DOHH2 (cell line): ENCODE measurements around the gene TPX2.

ENCODE experiments used
- H3F3A ChIP-seq: fragments of 200-600 bp; sonication (generic), shearing (Covaris generic); 2 replicates; pipeline ENCODE4 v1.6.0; 2016; ENCODE audit warnings: antibody characterized with exemption, mild to moderate bottlenecking; ENCODE audit not compliant: control insufficient read depth, insufficient read depth
- H3K27ac ChIP-seq: fragments of 200-600 bp; sonication (generic); 2 replicates; pipeline ENCODE4 v1.5.1; 2014; ENCODE audit warnings: low read depth, mild to moderate bottlenecking, low read length, moderate library complexity
- H3K27me3 ChIP-seq: fragments of 200-600 bp; sonication (generic); 2 replicates; pipeline ENCODE4 v1.6.1; 2014; ENCODE audit warnings: mild to moderate bottlenecking, low read length, mixed read lengths; ENCODE audit not compliant: control insufficient read depth
- H3K36me3 ChIP-seq: fragments of 200-600 bp; sonication (generic); 2 replicates; pipeline ENCODE4 v1.6.1; 2014; ENCODE audit warnings: mild to moderate bottlenecking, low read length, moderate library complexity, mixed read lengths; ENCODE audit not compliant: control insufficient read depth
- H3K4me1 ChIP-seq: fragments of 200-600 bp; sonication (generic); 2 replicates; pipeline ENCODE4 v1.6.1; 2014; ENCODE audit warnings: mild to moderate bottlenecking, low read length, mixed read lengths; ENCODE audit not compliant: control insufficient read depth
- H3K4me2 ChIP-seq: fragments of 200-600 bp; sonication (generic); 2 replicates; pipeline ENCODE4 v1.6.0; 2014; ENCODE audit warnings: mild to moderate bottlenecking, low read length, moderate library complexity
- H3K4me3 ChIP-seq: fragments of 200-600 bp; sonication (generic); 2 replicates; pipeline ENCODE4 v1.5.1; 2014; ENCODE audit warnings: mild to moderate bottlenecking, low read length, mixed read lengths
- H3K79me2 ChIP-seq: fragments of 200-600 bp; sonication (generic); 2 replicates; pipeline ENCODE4 v1.6.1; 2014; ENCODE audit warnings: mild to moderate bottlenecking, low read length, mixed read lengths; ENCODE audit not compliant: control insufficient read depth
- H3K9me2 ChIP-seq: fragments of 200-600 bp; sonication (generic); replicated peaks from 2 replicates; pipeline ENCODE4 v1.6.1; 2014; ENCODE audit warnings: mild to moderate bottlenecking, low read length, mixed read lengths; ENCODE audit not compliant: control insufficient read depth
- H3K9me3 ChIP-seq: fragments of 200-600 bp; sonication (generic); 2 replicates; pipeline ENCODE4 v1.6.1; 2014; ENCODE audit warnings: antibody characterized with exemption, low read length, mixed read lengths; ENCODE audit not compliant: control insufficient read depth, insufficient read depth
- H4K20me1 ChIP-seq: fragments of 200-600 bp; sonication (generic); 2 replicates; pipeline ENCODE4 v1.6.0; 2014; ENCODE audit warnings: low read depth, mild to moderate bottlenecking, antibody characterized with exemption, low read length, moderate library complexity; ENCODE audit not compliant: control insufficient read depth, insufficient read depth
- CTCF ChIP-seq: fragments of 200-600 bp; sonication (generic); IDR thresholded peaks from one replicate; pipeline ENCODE4 v1.5.1; 2014; ENCODE audit warnings: antibody characterized with exemption, mild to moderate bottlenecking, low read depth, low read length; ENCODE audit not compliant: poor library complexity, severe bottlenecking
- EZH2phosphoT487 ChIP-seq: fragments of 200-600 bp; sonication (generic); IDR thresholded peaks from 2 replicates; pipeline ENCODE4 v1.6.1; 2017; ENCODE audit warnings: borderline replicate concordance, mild to moderate bottlenecking, antibody characterized with exemption, low read length, moderate library complexity, mixed read lengths

The TPX2 gene

DNA sequence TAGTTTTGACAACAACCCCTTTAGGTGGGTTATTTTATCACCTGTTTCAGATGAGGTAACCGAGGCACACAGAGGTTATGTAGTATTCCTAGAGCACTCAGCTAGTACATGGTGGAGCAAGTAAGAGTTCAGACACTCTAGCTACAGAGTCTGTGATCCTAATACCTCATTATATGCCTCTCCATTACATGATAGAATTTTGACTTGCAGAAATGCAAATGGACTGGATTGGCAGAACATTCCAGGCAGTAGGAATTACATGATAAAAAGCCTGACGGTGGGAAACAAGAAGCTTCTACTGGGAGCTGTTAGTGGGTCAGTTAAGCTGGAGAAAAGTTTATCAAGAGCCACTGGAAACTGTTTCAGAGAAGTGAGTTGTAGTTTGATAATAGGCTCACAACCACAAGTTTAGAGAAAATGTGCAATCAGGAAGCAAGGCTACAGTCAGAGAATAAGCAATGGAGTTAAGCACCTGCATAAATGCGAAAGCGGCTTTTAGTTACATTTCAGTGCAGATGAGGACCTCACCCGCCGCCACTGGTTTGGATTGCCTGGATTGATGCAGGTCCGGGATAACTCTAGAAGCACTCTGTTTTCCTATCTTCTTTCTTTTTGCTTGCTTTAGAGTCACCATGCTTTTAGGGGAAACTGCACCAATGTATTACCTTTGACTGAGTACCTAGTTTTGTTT is 45.4 kb downstream of the TPX2 start:
- H3K4me3 ChIP-seq: no peak overlapping the region
- no peaks in the 10 kb centered on the region for H3K9me3 ChIP-seq
- H3K4me2 ChIP-seq: no peak overlapping the region
- no peaks in the 10 kb centered on the region for H3K9me2 ChIP-seq
- no peaks in the 10 kb centered on the region for H3K79me2 ChIP-seq
- H3K4me1 ChIP-seq: no peaks in the 10 kb centered on the region
- no peaks in the 10 kb centered on the region for H3K27me3 ChIP-seq
- H3K27ac ChIP-seq: no peak overlapping the region
- H3K36me3 ChIP-seq: peaks cover 93% of the 10 kb centered on the region
- H4K20me1 ChIP-seq: no peaks in the 10 kb centered on the region; the same call in 1 of the 2 replicates
- H3F3A ChIP-seq: 0 out of 2 replicates have a peak, but pooled peaks cover 4% of the 10 kb centered on the region
- TF ChIP-seq EZH2phosphoT487 (no peak), CTCF (no peak)

DNA sequence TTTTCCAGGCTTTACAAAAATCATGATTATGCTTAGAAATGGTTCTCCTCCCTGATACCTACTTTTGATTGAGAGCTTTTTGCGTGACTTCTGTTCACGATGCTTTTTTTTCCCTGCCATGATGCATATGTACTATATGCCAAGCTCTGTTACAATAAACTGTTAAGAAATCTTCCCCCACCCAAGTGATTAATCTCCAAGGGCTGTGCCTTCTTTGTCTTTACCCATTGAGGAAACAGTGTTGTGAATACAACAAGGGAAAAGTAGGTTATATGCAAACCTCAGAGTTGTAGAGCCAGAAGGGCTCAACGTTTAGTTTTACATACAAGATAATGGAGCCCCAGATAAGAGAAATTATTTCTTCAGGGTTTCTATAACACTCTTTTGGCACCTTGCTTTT is 46.0 kb downstream of the TPX2 start:
- Histone ChIP-seq H3K9me2 (no peaks in the 10 kb centered on the region), H3K36me3 (peaks cover 93% of the 10 kb centered on the region), H4K20me1 (no peaks in the 10 kb centered on the region; the same call in 1 of the 2 replicates), H3F3A (0 out of 2 replicates have a peak, but pooled peaks cover 5% of the 10 kb centered on the region), H3K4me3 (no peak overlapping the region), H3K4me1 (no peaks in the 10 kb centered on the region), H3K4me2 (no peak overlapping the region), H3K27me3 (no peaks in the 10 kb centered on the region), H3K27ac (no peak overlapping the region), H3K9me3 (no peaks in the 10 kb centered on the region), H3K79me2 (no peaks in the 10 kb centered on the region)
- TF ChIP-seq EZH2phosphoT487 (no peak), CTCF (no peak)

- TF ChIP-seq CTCF (no peak), EZH2phosphoT487 (no peak)
- Histone ChIP-seq H3F3A (0 out of 2 replicates have a peak, but pooled peaks cover 5% of the 10 kb centered on the region), H3K79me2 (no peaks in the 10 kb centered on the region), H3K9me3 (no peaks in the 10 kb centered on the region), H3K36me3 (peaks cover 95% of the 10 kb centered on the region), H3K27ac (no peak overlapping the region), H3K27me3 (no peaks in the 10 kb centered on the region), H3K4me3 (no peak overlapping the region), H4K20me1 (no peaks in the 10 kb centered on the region; the same call in 1 of the 2 replicates), H3K4me2 (no peak overlapping the region), H3K4me1 (no peaks in the 10 kb centered on the region), H3K9me2 (no peaks in the 10 kb centered on the region)
These were observed 49.5 kb downstream of the TPX2 start for GRCh38 chr20:31788578-31788977.
